Epidermal melanocyte (primary cell): Measurements from ENCODE around the gene TIGD3.

Experiments
- DNase-seq: peaks from one replicate; pipeline ENCODE4 v3.0.0; 2011; ENCODE audit warnings: low spot score; ENCODE audit not compliant: insufficient read length

The TIGD3 gene

GRCh38 chr11:65404638-65405339 lies 50.2 kb downstream of the TIGD3 start:
- no peak for DNase-seq
